Endothelial cell (in vitro differentiated cells): ENCODE data around the gene MON1B. TPM values are rescaled to one million over a fixed set of nuclear protein-coding genes. Genes with fewer than 3 reads are reported as not detected.
A peak's percentile ranks its signal among the peaks of the same experiment; 100 is the strongest.

Source experiments
- DNase-seq: peaks from one replicate; pipeline ENCODE4 v3.0.0; 2021; ENCODE audit warnings: low spot score
- H3K27ac Mint-ChIP-seq: one replicate; pipeline ENCODE4 v1.8.0; 2021; ENCODE audit warnings: mixed read lengths, inconsistent platforms; ENCODE audit not compliant: unreplicated experiment
- H3K27me3 Mint-ChIP-seq: one replicate; pipeline ENCODE4 v1.8.0; 2021; ENCODE audit warnings: mild to moderate bottlenecking, moderate library complexity, mixed read lengths, inconsistent platforms; ENCODE audit not compliant: unreplicated experiment
- H3K36me3 Mint-ChIP-seq: one replicate; pipeline ENCODE4 v1.8.0; 2021; ENCODE audit warnings: mild to moderate bottlenecking, low read depth, mixed read lengths, inconsistent platforms; ENCODE audit not compliant: unreplicated experiment
- H3K4me1 Mint-ChIP-seq: one replicate; pipeline ENCODE4 v1.8.0; 2021; ENCODE audit warnings: mild to moderate bottlenecking, mixed read lengths, inconsistent platforms; ENCODE audit not compliant: unreplicated experiment
- H3K4me3 Mint-ChIP-seq: one replicate; pipeline ENCODE4 v1.8.0; 2021; ENCODE audit warnings: mild to moderate bottlenecking, mixed read lengths, inconsistent platforms; ENCODE audit not compliant: unreplicated experiment
- H3K9me3 Mint-ChIP-seq: one replicate; pipeline ENCODE4 v1.8.0; 2021; ENCODE audit warnings: mixed read lengths, inconsistent platforms; ENCODE audit not compliant: unreplicated experiment
- total RNA-seq: library from RNA; stranded (reverse); fragmentation: NEBNext Ultra II Directional; extraction: Animal tissue kit (Norgen Biotek cat#: 25700); gene quantifications from one replicate; pipeline ENCODE4 v1.2.1, GENCODE V29; 2021; ENCODE audit not compliant: unreplicated experiment
- TF ChIP-seq, protein P1 (sequence below): fragments of 200-600 bp; sonication (generic); IDR thresholded peaks from one replicate; pipeline ENCODE4 v1.5.0; 2021; ENCODE audit warnings: antibody characterized with exemption; ENCODE audit not compliant: unreplicated experiment

MON1B gene
- total RNA-seq, 1 donor from 2014 or later: 35.6 TPM

DNA sequence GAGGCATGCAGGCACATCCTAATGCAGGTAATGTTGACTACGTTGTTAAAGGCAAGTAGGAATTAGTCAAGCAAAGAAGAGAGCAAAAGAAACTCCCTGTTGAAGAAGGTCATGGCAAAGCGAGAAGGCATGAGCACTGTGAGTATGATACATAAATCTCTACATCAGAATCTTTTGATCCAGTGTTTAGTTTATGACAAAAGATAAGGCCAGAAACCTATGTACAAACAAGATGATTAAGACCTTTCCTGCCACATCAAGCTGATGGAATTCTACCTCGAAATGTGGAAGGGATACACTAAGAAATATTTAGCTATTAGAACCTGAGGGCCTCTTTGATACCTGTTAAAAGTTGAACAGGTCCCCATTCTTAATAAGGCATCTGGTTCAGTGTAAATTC lies 28.4 kb downstream of the MON1B start:
- TF ChIP-seq, protein P1, sequence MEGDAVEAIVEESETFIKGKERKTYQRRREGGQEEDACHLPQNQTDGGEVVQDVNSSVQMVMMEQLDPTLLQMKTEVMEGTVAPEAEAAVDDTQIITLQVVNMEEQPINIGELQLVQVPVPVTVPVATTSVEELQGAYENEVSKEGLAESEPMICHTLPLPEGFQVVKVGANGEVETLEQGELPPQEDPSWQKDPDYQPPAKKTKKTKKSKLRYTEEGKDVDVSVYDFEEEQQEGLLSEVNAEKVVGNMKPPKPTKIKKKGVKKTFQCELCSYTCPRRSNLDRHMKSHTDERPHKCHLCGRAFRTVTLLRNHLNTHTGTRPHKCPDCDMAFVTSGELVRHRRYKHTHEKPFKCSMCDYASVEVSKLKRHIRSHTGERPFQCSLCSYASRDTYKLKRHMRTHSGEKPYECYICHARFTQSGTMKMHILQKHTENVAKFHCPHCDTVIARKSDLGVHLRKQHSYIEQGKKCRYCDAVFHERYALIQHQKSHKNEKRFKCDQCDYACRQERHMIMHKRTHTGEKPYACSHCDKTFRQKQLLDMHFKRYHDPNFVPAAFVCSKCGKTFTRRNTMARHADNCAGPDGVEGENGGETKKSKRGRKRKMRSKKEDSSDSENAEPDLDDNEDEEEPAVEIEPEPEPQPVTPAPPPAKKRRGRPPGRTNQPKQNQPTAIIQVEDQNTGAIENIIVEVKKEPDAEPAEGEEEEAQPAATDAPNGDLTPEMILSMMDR: no peak
- H3K36me3 Mint-ChIP-seq: no peaks in the 10 kb centered on the region
- no peak for DNase-seq
- no peaks in the 10 kb centered on the region for H3K9me3 Mint-ChIP-seq
- no peak overlapping the region for H3K27ac Mint-ChIP-seq
- no peak overlapping the region for H3K4me3 Mint-ChIP-seq
- H3K27me3 Mint-ChIP-seq: peaks cover 1% of the 10 kb centered on the region
- no peaks in the 10 kb centered on the region for H3K4me1 Mint-ChIP-seq

DNA sequence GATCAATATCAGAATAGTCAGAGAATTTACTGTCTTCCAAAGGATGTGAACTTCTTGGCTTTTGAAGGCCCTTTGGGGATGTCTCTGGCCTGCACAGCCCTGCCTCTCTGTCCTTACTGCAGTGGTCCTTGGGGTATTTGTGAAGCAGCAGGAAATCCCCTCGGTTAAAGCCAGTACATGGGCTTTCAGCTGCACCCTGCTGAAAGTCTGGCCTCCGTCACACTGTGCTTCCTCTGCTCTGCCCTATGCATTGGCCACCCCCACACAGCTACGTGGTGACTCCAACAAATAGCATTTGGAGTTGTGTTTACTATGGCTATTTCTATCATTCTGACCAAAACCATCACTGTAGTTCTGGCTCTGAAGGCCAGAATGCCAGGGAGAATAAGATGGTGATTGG lies 29.4 kb downstream of the MON1B start:
- no peaks in the 10 kb centered on the region for H3K9me3 Mint-ChIP-seq
- no peaks in the 10 kb centered on the region for H3K4me1 Mint-ChIP-seq
- H3K36me3 Mint-ChIP-seq: no peaks in the 10 kb centered on the region
- DNase-seq: no peak
- H3K27ac Mint-ChIP-seq: no peak overlapping the region
- TF ChIP-seq, protein P1: no peak
- peaks cover 1% of the 10 kb centered on the region for H3K27me3 Mint-ChIP-seq
- no peak overlapping the region for H3K4me3 Mint-ChIP-seq

DNA sequence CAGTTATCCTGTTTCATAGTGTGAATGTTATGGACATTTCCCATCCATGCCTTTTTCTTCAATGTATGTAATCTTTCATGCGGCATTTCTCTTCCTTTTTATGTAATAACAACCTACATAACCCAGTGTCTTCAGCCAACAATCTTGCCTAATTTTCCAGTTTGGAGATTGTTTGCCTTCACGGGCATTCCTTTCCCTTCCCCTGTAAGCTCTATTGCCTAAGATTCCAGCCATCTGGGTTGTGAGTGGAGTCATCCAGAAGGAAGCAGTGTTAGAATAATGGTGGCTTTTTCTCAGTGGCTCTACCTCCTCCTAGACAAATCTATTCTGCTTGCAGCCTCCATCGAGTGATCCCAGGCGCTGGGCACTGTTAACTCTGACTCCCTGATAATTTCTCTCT lies 30.5 kb downstream of the MON1B start:
- Mint-ChIP-seq H3K4me1 (no peaks in the 10 kb centered on the region), H3K27ac (no peak overlapping the region), H3K4me3 (no peak overlapping the region), H3K27me3 (peaks cover 1% of the 10 kb centered on the region), H3K36me3 (no peaks in the 10 kb centered on the region), H3K9me3 (no peaks in the 10 kb centered on the region)
- DNase-seq: no peak
- TF ChIP-seq, protein P1: no peak

DNA sequence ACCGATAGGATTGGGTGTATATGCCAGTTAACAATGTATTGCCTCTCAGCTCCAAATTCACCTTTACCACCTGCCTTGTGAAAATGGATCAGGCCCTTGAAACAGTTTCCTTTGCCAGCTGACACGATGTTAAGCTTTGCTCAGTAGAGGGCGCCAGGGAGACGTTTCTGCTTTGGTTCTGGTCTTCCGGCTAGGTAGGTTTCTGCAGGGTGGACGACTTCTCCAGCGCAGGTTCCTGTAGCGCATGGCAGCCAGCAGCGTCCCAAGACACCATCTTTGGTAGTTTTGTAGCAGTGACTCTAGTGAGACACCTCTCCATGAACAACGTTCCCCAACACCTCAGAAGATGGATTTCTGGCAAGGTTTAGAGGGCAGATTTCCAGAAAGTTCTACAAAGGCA lies 32.2 kb downstream of the MON1B start:
- peak; percentile 43 for DNase-seq
- H3K36me3 Mint-ChIP-seq: no peaks in the 10 kb centered on the region
- TF ChIP-seq, protein P1: peak; percentile 44
- H3K27me3 Mint-ChIP-seq: peaks cover 1% of the 10 kb centered on the region
- no peaks in the 10 kb centered on the region for H3K9me3 Mint-ChIP-seq
- no peak overlapping the region for H3K27ac Mint-ChIP-seq
- H3K4me1 Mint-ChIP-seq: no peaks in the 10 kb centered on the region
- no peak overlapping the region for H3K4me3 Mint-ChIP-seq

DNA sequence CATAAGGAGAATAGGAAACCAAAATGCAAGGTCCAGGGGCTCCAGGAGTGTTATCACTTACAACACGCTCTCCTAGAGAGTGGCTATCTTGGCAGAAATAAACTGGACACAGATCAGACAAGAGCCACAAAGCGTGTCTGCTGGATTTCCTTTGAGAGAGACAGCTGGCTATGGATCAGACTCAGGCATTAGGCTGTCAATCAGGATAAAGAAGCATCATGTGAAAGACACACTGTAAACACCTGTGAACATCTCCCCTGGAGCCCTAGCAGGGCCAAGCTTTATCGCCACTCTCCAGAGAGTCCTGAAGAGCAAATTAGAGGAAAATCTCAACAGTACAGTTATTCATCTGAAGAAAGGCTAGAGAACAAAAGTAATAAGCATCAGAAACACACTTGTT lies 34.2 kb downstream of the MON1B start:
- H3K27ac Mint-ChIP-seq: no peak overlapping the region
- no peaks in the 10 kb centered on the region for H3K4me1 Mint-ChIP-seq
- peaks cover 1% of the 10 kb centered on the region for H3K27me3 Mint-ChIP-seq
- TF ChIP-seq, protein P1: no peak
- H3K4me3 Mint-ChIP-seq: no peak overlapping the region
- no peaks in the 10 kb centered on the region for H3K9me3 Mint-ChIP-seq
- H3K36me3 Mint-ChIP-seq: no peaks in the 10 kb centered on the region
- DNase-seq: no peak
